WTC11 (cell line): ENCODE measurements around the gene RAB23.

Experiments used
- CREM ChIP-seq: sonication (generic); formaldehyde crosslinking; IDR thresholded peaks from 2 replicates; pipeline ENCODE4 v1.8.1; 2022; ENCODE audit warnings: mild to moderate bottlenecking, missing genetic modification reagents, moderate library complexity
- ESRRA ChIP-seq: sonication (generic); formaldehyde crosslinking; IDR thresholded peaks from 2 replicates; pipeline ENCODE4 v1.8.1; 2022; ENCODE audit warnings: mild to moderate bottlenecking, missing genetic modification reagents, borderline replicate concordance
- FOXP1 ChIP-seq: sonication (generic); formaldehyde crosslinking; IDR thresholded peaks from 2 replicates; pipeline ENCODE4 v1.8.0; 2022; ENCODE audit warnings: missing genetic modification reagents, mild to moderate bottlenecking, moderate library complexity, borderline replicate concordance
- MLX ChIP-seq: sonication (generic); formaldehyde crosslinking; IDR thresholded peaks from 2 replicates; pipeline ENCODE4 v1.8.1; 2023; ENCODE audit warnings: mild to moderate bottlenecking, missing genetic modification reagents, moderate library complexity
- TEAD1 ChIP-seq: sonication (generic); formaldehyde crosslinking; IDR thresholded peaks from 2 replicates; pipeline ENCODE4 v1.8.0; 2022; ENCODE audit warnings: mild to moderate bottlenecking, missing genetic modification reagents

DNA sequence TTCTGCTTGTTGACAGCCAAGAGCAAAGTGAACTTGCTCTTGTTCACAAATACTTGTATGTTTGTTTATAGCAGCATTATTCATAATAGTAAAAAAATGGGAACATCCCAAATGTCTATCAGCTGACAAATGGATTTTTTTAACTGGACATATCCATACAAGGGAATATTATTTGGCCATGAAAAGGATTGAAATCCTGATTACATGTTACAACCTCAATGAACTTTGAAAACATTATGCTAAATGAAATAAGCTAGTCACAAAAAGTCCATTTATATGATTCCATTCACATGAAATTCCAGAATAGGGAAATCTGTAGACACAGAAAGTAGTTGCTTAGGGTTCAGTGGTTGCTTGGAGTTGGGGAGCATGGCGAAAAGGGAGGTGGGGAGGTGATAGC, 78.4 kb downstream of the RAB23 start:
- TF ChIP-seq TEAD1 (CRISPR knock-in tag) = no peak
- no peak for TF ChIP-seq CREM
- no peak for TF ChIP-seq MLX (CRISPR knock-in tag)
- no peak for TF ChIP-seq FOXP1 (CRISPR knock-in tag)
- no peak for TF ChIP-seq ESRRA (CRISPR knock-in tag)
